T-helper 1 cell (primary cell): Measurements from ENCODE around the gene LAMA5.

Source experiments
- DNase-seq, 5 donors: peaks; one replicate each; pipeline ENCODE4 v3.0.0-alpha.2; 2012 to 2020

LAMA5 gene

GRCh38 chr20:62266340-62266739, 100.8 kb downstream of the LAMA5 start:
- no peak for DNase-seq

- DNase-seq = no peak
These were observed 101.7 kb downstream of the LAMA5 start for GRCh38 chr20:62265365-62265764.

- DNase-seq = no peak
These were observed 103.7 kb downstream of the LAMA5 start for GRCh38 chr20:62263396-62263795.

- no peak for DNase-seq
These were observed 105.0 kb downstream of the LAMA5 start for GRCh38 chr20:62262064-62262463.

GRCh38 chr20:62259294-62259565, 107.9 kb downstream of the LAMA5 start:
- no peak for DNase-seq
